ENCODE results near the gene CMTM2.

CMTM2 gene

GRCh38 chr16:66574531-66574930 is 4.7 kb upstream of the CMTM2 start:
- no peak overlapping the region for H3K4me3 ChIP-seq (ENCODE audit: insufficient read length, low read depth)
- H3K9me3 ChIP-seq (ENCODE audit: insufficient read depth, low read length) = no peaks in the 10 kb centered on the region
- H3K4me1 ChIP-seq (ENCODE audit: insufficient read depth, insufficient read length) = peaks cover 2% of the 10 kb centered on the region
- TF ChIP-seq YY1 (IDR thresholded peaks at IDR 0.05; ENCODE audit: insufficient read depth, insufficient read length) = no peak
- no peak for TF ChIP-seq ZNF274 (IDR thresholded peaks at IDR 0.05; ENCODE audit: low read depth, low read length)
- TF ChIP-seq SUZ12 (IDR thresholded peaks at IDR 0.05; ENCODE audit: extremely low read depth, insufficient read depth, insufficient read length) = no peak
- no peaks in the 10 kb centered on the region for H3K36me3 ChIP-seq (ENCODE audit: insufficient read depth, insufficient read length, low read length)
- H3K27me3 ChIP-seq (ENCODE audit: insufficient read depth, insufficient read length) = peaks cover 3% of the 10 kb centered on the region
- H3K9ac ChIP-seq (ENCODE audit: insufficient read length, low read depth) = no peak overlapping the region
- DNase-seq (ENCODE audit: low read depth, low spot score) = no peak

GRCh38 chr16:66575060-66575459 is 4.2 kb upstream of the CMTM2 start:
- Histone ChIP-seq H3K4me3 (ENCODE audit: insufficient read length, low read depth) (no peak overlapping the region), H3K36me3 (ENCODE audit: insufficient read depth, insufficient read length, low read length) (no peaks in the 10 kb centered on the region), H3K27me3 (ENCODE audit: insufficient read depth, insufficient read length) (peaks cover 3% of the 10 kb centered on the region), H3K9me3 (ENCODE audit: insufficient read depth, low read length) (no peaks in the 10 kb centered on the region), H3K9ac (ENCODE audit: insufficient read length, low read depth) (no peak overlapping the region), H3K4me1 (ENCODE audit: insufficient read depth, insufficient read length) (peaks cover 5% of the 10 kb centered on the region)
- TF ChIP-seq ZNF274 (IDR thresholded peaks at IDR 0.05; ENCODE audit: low read depth, low read length) = no peak
- TF ChIP-seq SUZ12 (IDR thresholded peaks at IDR 0.05; ENCODE audit: extremely low read depth, insufficient read depth, insufficient read length) = no peak
- no peak for TF ChIP-seq YY1 (IDR thresholded peaks at IDR 0.05; ENCODE audit: insufficient read depth, insufficient read length)
- no peak for DNase-seq (ENCODE audit: low read depth, low spot score)

DNA sequence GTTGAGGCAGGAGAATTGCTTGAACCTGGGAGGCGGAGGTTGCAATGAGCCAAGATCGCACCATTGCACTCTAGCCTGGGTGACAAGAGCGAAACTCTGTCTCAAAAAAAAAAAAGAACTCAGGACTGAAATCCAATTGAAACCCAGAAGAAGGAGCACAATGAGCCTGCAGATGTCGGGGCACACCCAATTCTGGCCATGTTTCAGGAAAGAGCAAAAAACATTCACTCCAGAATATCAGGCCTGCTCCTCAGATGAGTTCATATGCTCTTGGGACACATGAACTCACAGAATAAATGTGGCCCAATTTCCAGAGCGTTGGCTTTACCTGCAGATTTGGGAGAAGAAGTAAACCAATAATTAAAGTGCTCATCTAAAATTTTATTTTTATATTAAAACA is 3.0 kb upstream of the CMTM2 start:
- Histone ChIP-seq H3K4me3 (ENCODE audit: insufficient read length, low read depth) (no peak overlapping the region), H3K27me3 (ENCODE audit: insufficient read depth, insufficient read length) (peaks cover 3% of the 10 kb centered on the region), H3K9ac (ENCODE audit: insufficient read length, low read depth) (no peak overlapping the region), H3K9me3 (ENCODE audit: insufficient read depth, low read length) (no peaks in the 10 kb centered on the region), H3K36me3 (ENCODE audit: insufficient read depth, insufficient read length, low read length) (no peaks in the 10 kb centered on the region), H3K4me1 (ENCODE audit: insufficient read depth, insufficient read length) (peaks cover 10% of the 10 kb centered on the region)
- no peak for DNase-seq (ENCODE audit: low read depth, low spot score)
- TF ChIP-seq YY1 (IDR thresholded peaks at IDR 0.05; ENCODE audit: insufficient read depth, insufficient read length) = no peak
- TF ChIP-seq SUZ12 (IDR thresholded peaks at IDR 0.05; ENCODE audit: extremely low read depth, insufficient read depth, insufficient read length) = no peak
- no peak for TF ChIP-seq ZNF274 (IDR thresholded peaks at IDR 0.05; ENCODE audit: low read depth, low read length)

DNA sequence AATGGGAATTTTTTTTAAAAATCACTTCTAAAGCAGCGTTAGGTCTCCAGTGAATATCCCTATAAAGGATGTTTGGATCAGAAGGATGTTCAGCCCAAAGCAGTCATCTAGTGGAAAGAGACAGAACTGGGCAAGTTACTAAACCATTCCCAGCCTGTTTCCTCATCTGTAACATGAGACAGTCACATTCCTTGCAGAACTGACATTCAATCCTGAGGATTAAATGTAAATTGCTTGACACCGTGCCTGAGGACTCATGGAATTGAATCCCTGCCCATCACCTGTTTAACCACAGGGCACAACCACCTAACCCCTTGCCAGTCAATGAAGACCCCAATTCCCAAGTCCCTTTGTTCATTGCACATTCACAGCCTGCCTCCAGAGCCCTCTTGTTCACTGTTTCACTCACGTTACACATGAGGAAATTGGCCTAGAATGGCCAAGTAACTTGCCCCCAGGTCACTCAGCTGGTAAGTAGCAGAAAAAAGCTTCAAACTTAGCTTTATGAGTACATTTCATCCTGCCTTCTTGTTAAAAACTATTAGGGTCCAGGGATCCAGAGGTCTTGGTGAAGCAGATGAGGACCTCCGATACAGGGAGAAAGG is 1.4 kb downstream of the CMTM2 start:
- Histone ChIP-seq H3K9me3 (ENCODE audit: insufficient read depth, low read length) (no peaks in the 10 kb centered on the region), H3K27me3 (ENCODE audit: insufficient read depth, insufficient read length) (no peaks in the 10 kb centered on the region), H3K9ac (ENCODE audit: insufficient read length, low read depth) (no peak overlapping the region), H3K4me1 (ENCODE audit: insufficient read depth, insufficient read length) (peaks cover 10% of the 10 kb centered on the region), H3K36me3 (ENCODE audit: insufficient read depth, insufficient read length, low read length) (no peaks in the 10 kb centered on the region), H3K4me3 (ENCODE audit: insufficient read length, low read depth) (no peak overlapping the region)
- no peak for DNase-seq (ENCODE audit: low read depth, low spot score)
- no peak for TF ChIP-seq ZNF274 (IDR thresholded peaks at IDR 0.05; ENCODE audit: low read depth, low read length)
- TF ChIP-seq SUZ12 (IDR thresholded peaks at IDR 0.05; ENCODE audit: extremely low read depth, insufficient read depth, insufficient read length) = no peak
- no peak for TF ChIP-seq YY1 (IDR thresholded peaks at IDR 0.05; ENCODE audit: insufficient read depth, insufficient read length)

DNA sequence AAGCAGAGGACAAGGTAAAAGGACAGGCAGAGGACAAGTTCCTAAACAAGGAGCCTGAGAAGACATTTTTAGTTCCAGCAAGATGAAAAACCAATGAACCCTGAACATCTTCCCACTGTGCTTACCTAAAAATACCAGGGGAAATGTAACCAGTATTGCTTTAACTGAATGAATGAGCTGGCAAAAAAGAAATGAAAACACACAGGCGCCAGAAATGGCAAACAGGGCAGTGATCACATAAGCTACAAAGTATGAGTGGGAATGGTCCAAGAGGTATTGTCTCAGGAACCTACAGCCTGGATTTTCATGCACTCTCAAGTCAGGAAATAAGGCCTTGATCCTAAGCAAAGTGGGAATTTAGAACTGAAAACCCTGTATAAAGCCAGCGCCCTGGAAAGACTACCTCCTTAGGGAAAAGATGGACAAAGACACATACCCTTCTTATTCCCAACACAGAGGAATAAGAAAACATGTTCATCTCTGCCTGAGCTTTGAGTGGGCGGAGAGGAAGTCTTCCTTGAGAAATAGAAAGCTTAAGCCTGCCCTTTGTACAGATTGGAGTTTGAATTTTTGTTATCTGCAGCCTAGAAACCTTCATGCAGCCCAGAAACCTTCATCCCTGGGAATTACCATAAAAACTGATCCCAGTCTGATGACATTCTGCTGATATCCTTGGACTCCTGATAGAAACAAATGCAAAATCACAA is 2.1 kb downstream of the CMTM2 start:
- no peak for TF ChIP-seq YY1 (IDR thresholded peaks at IDR 0.05; ENCODE audit: insufficient read depth, insufficient read length)
- no peak for TF ChIP-seq SUZ12 (IDR thresholded peaks at IDR 0.05; ENCODE audit: extremely low read depth, insufficient read depth, insufficient read length)
- TF ChIP-seq ZNF274 (IDR thresholded peaks at IDR 0.05; ENCODE audit: low read depth, low read length) = no peak
- H3K4me3 ChIP-seq (ENCODE audit: insufficient read length, low read depth) = no peak overlapping the region
- H3K9ac ChIP-seq (ENCODE audit: insufficient read length, low read depth) = no peak overlapping the region
- H3K36me3 ChIP-seq (ENCODE audit: insufficient read depth, insufficient read length, low read length) = no peaks in the 10 kb centered on the region
- H3K27me3 ChIP-seq (ENCODE audit: insufficient read depth, insufficient read length) = no peaks in the 10 kb centered on the region
- DNase-seq (ENCODE audit: low read depth, low spot score) = no peak
- H3K4me1 ChIP-seq (ENCODE audit: insufficient read depth, insufficient read length) = peaks cover 13% of the 10 kb centered on the region
- no peaks in the 10 kb centered on the region for H3K9me3 ChIP-seq (ENCODE audit: insufficient read depth, low read length)

GRCh38 chr16:66585481-66586239 is 6.4 kb downstream of the CMTM2 start:
- TF ChIP-seq YY1 (IDR thresholded peaks at IDR 0.05; ENCODE audit: insufficient read depth, insufficient read length) (no peak), ZNF274 (IDR thresholded peaks at IDR 0.05; ENCODE audit: low read depth, low read length) (no peak), SUZ12 (IDR thresholded peaks at IDR 0.05; ENCODE audit: extremely low read depth, insufficient read depth, insufficient read length) (no peak)
- Histone ChIP-seq H3K9me3 (ENCODE audit: insufficient read depth, low read length) (no peaks in the 10 kb centered on the region), H3K4me3 (ENCODE audit: insufficient read length, low read depth) (no peak overlapping the region), H3K36me3 (ENCODE audit: insufficient read depth, insufficient read length, low read length) (no peaks in the 10 kb centered on the region), H3K27me3 (ENCODE audit: insufficient read depth, insufficient read length) (no peaks in the 10 kb centered on the region), H3K9ac (ENCODE audit: insufficient read length, low read depth) (no peak overlapping the region), H3K4me1 (ENCODE audit: insufficient read depth, insufficient read length) (peaks cover 5% of the 10 kb centered on the region)
- DNase-seq (ENCODE audit: low read depth, low spot score) = no peak
